ENCODE measurements around the gene C17orf75.

C17orf75 gene

GRCh38 chr17:32302860-32303649, 38.9 kb downstream of the C17orf75 start:
- no peak for DNase-seq

- DNase-seq: no peak
These were observed 39.9 kb downstream of the C17orf75 start for GRCh38 chr17:32302037-32302436.

- no peak for DNase-seq
These were observed 42.3 kb downstream of the C17orf75 start for GRCh38 chr17:32299580-32300164.

- DNase-seq: peak; percentile 35
These were observed 43.0 kb downstream of the C17orf75 start for GRCh38 chr17:32298721-32299579.

- DNase-seq: no peak
These were observed 43.7 kb downstream of the C17orf75 start for GRCh38 chr17:32298298-32298697.

- DNase-seq: no peak
These were observed 44.1 kb downstream of the C17orf75 start for GRCh38 chr17:32297860-32298259.

GRCh38 chr17:32297424-32297823, 44.5 kb downstream of the C17orf75 start:
- DNase-seq: no peak

- DNase-seq: no peak
These were observed 49.9 kb downstream of the C17orf75 start for GRCh38 chr17:32292094-32292493.

- no peak for DNase-seq
These were observed 52.4 kb downstream of the C17orf75 start for GRCh38 chr17:32289471-32290070.

GRCh38 chr17:32288615-32289014, 53.4 kb downstream of the C17orf75 start:
- DNase-seq: no peak

- no peak for DNase-seq
These were observed 54.0 kb downstream of the C17orf75 start for GRCh38 chr17:32287804-32288511.

- no peak for DNase-seq
These were observed 55.5 kb downstream of the C17orf75 start for GRCh38 chr17:32286518-32286900.

GRCh38 chr17:32285746-32286517, 56.0 kb downstream of the C17orf75 start:
- DNase-seq: no peak

GRCh38 chr17:32285306-32285705, 56.7 kb downstream of the C17orf75 start:
- DNase-seq: no peak

- no peak for DNase-seq
These were observed 58.2 kb downstream of the C17orf75 start for GRCh38 chr17:32283745-32284201.

- DNase-seq: no peak
These were observed 60.9 kb downstream of the C17orf75 start for GRCh38 chr17:32281011-32281451.

GRCh38 chr17:32279891-32280716, 61.9 kb downstream of the C17orf75 start:
- DNase-seq: no peak

- DNase-seq: no peak
These were observed 63.2 kb downstream of the C17orf75 start for GRCh38 chr17:32278815-32279214.

Measured in NCI-H187 treated with DMSO at 0.1 percent for 48 hours (cell line).